Stomach (tissue), 4 donors: Measurements from ENCODE around the gene ERCC2.

Source experiments
- POLR2A ChIP-seq, 4 donors: fragments of 450-650 bp; IDR thresholded peaks; one replicate each; pipeline ENCODE4 v1.6.1; 2016; ENCODE audit warnings: antibody characterized with exemption in 4 of 4, control low read depth in 2 of 4, mild to moderate bottlenecking in 1 of 4, moderate library complexity in 1 of 4
- POLR2AphosphoS5 ChIP-seq, 3 donors: sonication (generic); formaldehyde crosslinking; IDR thresholded peaks; one replicate each; pipeline ENCODE4 v1.6.1; 2016; ENCODE audit warnings: antibody characterized with exemption in 3 of 3
- TF ChIP-seq, protein P1 (sequence below), 7 experiments: fragments of 450-650 bp in 4 of 7; fragments of 200-600 bp in 3 of 7; sonication (generic) in 3 of 7; IDR thresholded peaks; one replicate each; pipeline ENCODE4 v1.5.1; 2016 to 2019; ENCODE audit warnings: antibody characterized with exemption in 7 of 7, control low read depth in 2 of 7, mild to moderate bottlenecking in 1 of 7

DNA sequence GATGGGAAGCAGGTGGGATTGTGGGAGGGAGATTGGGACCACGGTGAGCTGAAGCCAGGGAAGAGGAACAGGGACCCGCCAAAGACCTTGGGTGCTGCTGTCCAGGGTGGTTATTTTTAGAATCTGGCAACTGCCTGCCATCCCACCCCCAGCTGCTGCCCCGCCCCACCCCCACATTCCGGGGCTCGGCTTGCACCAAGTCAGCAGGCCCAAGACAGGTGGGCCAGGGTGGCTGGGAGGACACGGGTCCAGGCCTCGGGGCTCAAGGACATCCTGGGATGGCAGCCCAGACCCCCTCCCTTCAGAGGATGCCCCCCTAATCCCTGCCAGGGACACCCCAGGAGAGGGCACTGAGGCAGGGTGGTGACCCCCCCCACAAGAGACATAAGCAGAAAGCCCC is 48.5 kb downstream of the ERCC2 start:
- TF ChIP-seq, protein P1, sequence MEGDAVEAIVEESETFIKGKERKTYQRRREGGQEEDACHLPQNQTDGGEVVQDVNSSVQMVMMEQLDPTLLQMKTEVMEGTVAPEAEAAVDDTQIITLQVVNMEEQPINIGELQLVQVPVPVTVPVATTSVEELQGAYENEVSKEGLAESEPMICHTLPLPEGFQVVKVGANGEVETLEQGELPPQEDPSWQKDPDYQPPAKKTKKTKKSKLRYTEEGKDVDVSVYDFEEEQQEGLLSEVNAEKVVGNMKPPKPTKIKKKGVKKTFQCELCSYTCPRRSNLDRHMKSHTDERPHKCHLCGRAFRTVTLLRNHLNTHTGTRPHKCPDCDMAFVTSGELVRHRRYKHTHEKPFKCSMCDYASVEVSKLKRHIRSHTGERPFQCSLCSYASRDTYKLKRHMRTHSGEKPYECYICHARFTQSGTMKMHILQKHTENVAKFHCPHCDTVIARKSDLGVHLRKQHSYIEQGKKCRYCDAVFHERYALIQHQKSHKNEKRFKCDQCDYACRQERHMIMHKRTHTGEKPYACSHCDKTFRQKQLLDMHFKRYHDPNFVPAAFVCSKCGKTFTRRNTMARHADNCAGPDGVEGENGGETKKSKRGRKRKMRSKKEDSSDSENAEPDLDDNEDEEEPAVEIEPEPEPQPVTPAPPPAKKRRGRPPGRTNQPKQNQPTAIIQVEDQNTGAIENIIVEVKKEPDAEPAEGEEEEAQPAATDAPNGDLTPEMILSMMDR (IDR thresholded peaks at IDR 0.05), result no peak
- TF ChIP-seq POLR2AphosphoS5 (IDR thresholded peaks at IDR 0.05) (no peak), POLR2A (IDR thresholded peaks at IDR 0.05) (no peak)
